Measurements from ENCODE around the gene GNAT1.

The GNAT1 gene

GRCh38 chr3:50182533-50183099, 8.8 kb upstream of the GNAT1 start:
- Histone ChIP-seq H3K27ac (ENCODE audit: low read depth, low read length, severe bottlenecking) (no peak overlapping the region), H3K4me3 (ENCODE audit: extremely low read depth, insufficient read depth, low read length, poor library complexity, severe bottlenecking) (no peak overlapping the region), H3K9me3 (ENCODE audit: control insufficient read depth, low read length) (no peaks in the 10 kb centered on the region), H3K36me3 (ENCODE audit: control insufficient read depth, insufficient read depth, low read length) (peaks cover 7% of the 10 kb centered on the region), H3K4me1 (ENCODE audit: control insufficient read depth, insufficient read depth, low read length, poor library complexity, severe bottlenecking) (peaks cover 4% of the 10 kb centered on the region)
- WGBS, 2 experiments (ENCODE audit: insufficient coverage in 2 of 2) = 96% methylated on average over 10 to 26 of the region's 26 CpGs

GRCh38 chr3:50183755-50184154, 7.7 kb upstream of the GNAT1 start:
- no peak overlapping the region for H3K4me3 ChIP-seq (ENCODE audit: extremely low read depth, insufficient read depth, low read length, poor library complexity, severe bottlenecking)
- peaks cover 7% of the 10 kb centered on the region for H3K36me3 ChIP-seq (ENCODE audit: control insufficient read depth, insufficient read depth, low read length)
- WGBS, 2 experiments (ENCODE audit: insufficient coverage in 2 of 2) = 90 to 91% methylated on average over 6 of the region's 6 CpGs
- H3K9me3 ChIP-seq (ENCODE audit: control insufficient read depth, low read length) = no peaks in the 10 kb centered on the region
- no peak overlapping the region for H3K27ac ChIP-seq (ENCODE audit: low read depth, low read length, severe bottlenecking)
- peaks cover 4% of the 10 kb centered on the region for H3K4me1 ChIP-seq (ENCODE audit: control insufficient read depth, insufficient read depth, low read length, poor library complexity, severe bottlenecking)

GRCh38 chr3:50184242-50184978, 7.0 kb upstream of the GNAT1 start:
- Histone ChIP-seq H3K4me3 (ENCODE audit: extremely low read depth, insufficient read depth, low read length, poor library complexity, severe bottlenecking) (no peak overlapping the region), H3K9me3 (ENCODE audit: control insufficient read depth, low read length) (no peaks in the 10 kb centered on the region), H3K4me1 (ENCODE audit: control insufficient read depth, insufficient read depth, low read length, poor library complexity, severe bottlenecking) (peaks cover 4% of the 10 kb centered on the region), H3K27ac (ENCODE audit: low read depth, low read length, severe bottlenecking) (no peak overlapping the region), H3K36me3 (ENCODE audit: control insufficient read depth, insufficient read depth, low read length) (peaks cover 7% of the 10 kb centered on the region)
- WGBS, 2 experiments (ENCODE audit: insufficient coverage in 2 of 2) = 96% methylated on average over 19 to 20 of the region's 21 CpGs

GRCh38 chr3:50185230-50185629, 6.2 kb upstream of the GNAT1 start:
- H3K4me1 ChIP-seq (ENCODE audit: control insufficient read depth, insufficient read depth, low read length, poor library complexity, severe bottlenecking) = peaks cover 4% of the 10 kb centered on the region
- H3K9me3 ChIP-seq (ENCODE audit: control insufficient read depth, low read length) = no peaks in the 10 kb centered on the region
- no peak overlapping the region for H3K27ac ChIP-seq (ENCODE audit: low read depth, low read length, severe bottlenecking)
- WGBS, 2 experiments (ENCODE audit: insufficient coverage in 2 of 2) = no CpG with 5 or more reads among the region's 4 CpGs
- peaks cover 7% of the 10 kb centered on the region for H3K36me3 ChIP-seq (ENCODE audit: control insufficient read depth, insufficient read depth, low read length)
- no peak overlapping the region for H3K4me3 ChIP-seq (ENCODE audit: extremely low read depth, insufficient read depth, low read length, poor library complexity, severe bottlenecking)

- Histone ChIP-seq H3K4me3 (ENCODE audit: extremely low read depth, insufficient read depth, low read length, poor library complexity, severe bottlenecking) (no peak overlapping the region), H3K36me3 (ENCODE audit: control insufficient read depth, insufficient read depth, low read length) (peaks cover 7% of the 10 kb centered on the region), H3K4me1 (ENCODE audit: control insufficient read depth, insufficient read depth, low read length, poor library complexity, severe bottlenecking) (peaks cover 4% of the 10 kb centered on the region), H3K9me3 (ENCODE audit: control insufficient read depth, low read length) (no peaks in the 10 kb centered on the region), H3K27ac (ENCODE audit: low read depth, low read length, severe bottlenecking) (no peak overlapping the region)
- 89 to 90% methylated on average over 7 to 8 of the region's 10 CpGs for WGBS, 2 experiments (ENCODE audit: insufficient coverage in 2 of 2)
These were observed 5.3 kb upstream of the GNAT1 start for GRCh38 chr3:50186096-50186495.

GRCh38 chr3:50187750-50188149, 3.7 kb upstream of the GNAT1 start:
- no peaks in the 10 kb centered on the region for H3K4me1 ChIP-seq (ENCODE audit: control insufficient read depth, insufficient read depth, low read length, poor library complexity, severe bottlenecking)
- H3K36me3 ChIP-seq (ENCODE audit: control insufficient read depth, insufficient read depth, low read length) = peaks cover 7% of the 10 kb centered on the region
- 87 to 97% methylated on average over 10 to 15 of the region's 19 CpGs for WGBS, 2 experiments (ENCODE audit: insufficient coverage in 2 of 2)
- no peak overlapping the region for H3K27ac ChIP-seq (ENCODE audit: low read depth, low read length, severe bottlenecking)
- H3K4me3 ChIP-seq (ENCODE audit: extremely low read depth, insufficient read depth, low read length, poor library complexity, severe bottlenecking) = no peak overlapping the region
- no peaks in the 10 kb centered on the region for H3K9me3 ChIP-seq (ENCODE audit: control insufficient read depth, low read length)

- Histone ChIP-seq H3K27ac (ENCODE audit: low read depth, low read length, severe bottlenecking) (no peak overlapping the region), H3K36me3 (ENCODE audit: control insufficient read depth, insufficient read depth, low read length) (peaks cover 7% of the 10 kb centered on the region), H3K4me3 (ENCODE audit: extremely low read depth, insufficient read depth, low read length, poor library complexity, severe bottlenecking) (no peak overlapping the region), H3K4me1 (ENCODE audit: control insufficient read depth, insufficient read depth, low read length, poor library complexity, severe bottlenecking) (no peaks in the 10 kb centered on the region), H3K9me3 (ENCODE audit: control insufficient read depth, low read length) (no peaks in the 10 kb centered on the region)
- 47 to 51% methylated on average over 2 to 3 of the region's 5 CpGs for WGBS, 2 experiments (ENCODE audit: insufficient coverage in 2 of 2)
These were observed 2.1 kb upstream of the GNAT1 start for GRCh38 chr3:50189274-50189673.

GRCh38 chr3:50189989-50190388, 1.4 kb upstream of the GNAT1 start:
- H3K27ac ChIP-seq (ENCODE audit: low read depth, low read length, severe bottlenecking) = no peak overlapping the region
- H3K4me3 ChIP-seq (ENCODE audit: extremely low read depth, insufficient read depth, low read length, poor library complexity, severe bottlenecking) = no peak overlapping the region
- H3K36me3 ChIP-seq (ENCODE audit: control insufficient read depth, insufficient read depth, low read length) = peaks cover 7% of the 10 kb centered on the region
- no peaks in the 10 kb centered on the region for H3K4me1 ChIP-seq (ENCODE audit: control insufficient read depth, insufficient read depth, low read length, poor library complexity, severe bottlenecking)
- 92 to 98% methylated on average over 6 to 7 of the region's 7 CpGs for WGBS, 2 experiments (ENCODE audit: insufficient coverage in 2 of 2)
- no peaks in the 10 kb centered on the region for H3K9me3 ChIP-seq (ENCODE audit: control insufficient read depth, low read length)

- 85 to 89% methylated on average over 7 to 8 of the region's 8 CpGs for WGBS, 2 experiments (ENCODE audit: insufficient coverage in 2 of 2)
- Histone ChIP-seq H3K36me3 (ENCODE audit: control insufficient read depth, insufficient read depth, low read length) (no peaks in the 10 kb centered on the region), H3K4me1 (ENCODE audit: control insufficient read depth, insufficient read depth, low read length, poor library complexity, severe bottlenecking) (no peaks in the 10 kb centered on the region), H3K4me3 (ENCODE audit: extremely low read depth, insufficient read depth, low read length, poor library complexity, severe bottlenecking) (no peak overlapping the region), H3K27ac (ENCODE audit: low read depth, low read length, severe bottlenecking) (no peak overlapping the region), H3K9me3 (ENCODE audit: control insufficient read depth, low read length) (no peaks in the 10 kb centered on the region)
These were observed 714 bp downstream of the GNAT1 start for GRCh38 chr3:50192124-50192523.

GRCh38 chr3:50192689-50193141, 1.3 kb downstream of the GNAT1 start:
- no peaks in the 10 kb centered on the region for H3K36me3 ChIP-seq (ENCODE audit: control insufficient read depth, insufficient read depth, low read length)
- WGBS, 2 experiments (ENCODE audit: insufficient coverage in 2 of 2) = 39 to 50% methylated on average over 19 to 20 of the region's 21 CpGs

GRCh38 chr3:50193286-50193685, 1.9 kb downstream of the GNAT1 start:
- no peaks in the 10 kb centered on the region for H3K36me3 ChIP-seq (ENCODE audit: control insufficient read depth, insufficient read depth, low read length)
- H3K9me3 ChIP-seq (ENCODE audit: control insufficient read depth, low read length) = no peaks in the 10 kb centered on the region
- no peaks in the 10 kb centered on the region for H3K4me1 ChIP-seq (ENCODE audit: control insufficient read depth, insufficient read depth, low read length, poor library complexity, severe bottlenecking)
- no peak overlapping the region for H3K27ac ChIP-seq (ENCODE audit: low read depth, low read length, severe bottlenecking)
- H3K4me3 ChIP-seq (ENCODE audit: extremely low read depth, insufficient read depth, low read length, poor library complexity, severe bottlenecking) = no peak overlapping the region
- WGBS, 2 experiments (ENCODE audit: insufficient coverage in 2 of 2) = 94 to 96% methylated on average over 36 of the region's 36 CpGs

More at GRCh38 chr3:50192689-50193141, 1.3 kb downstream of the GNAT1 start:
- Histone ChIP-seq H3K4me3 (ENCODE audit: extremely low read depth, insufficient read depth, low read length, poor library complexity, severe bottlenecking) (no peak overlapping the region), H3K9me3 (ENCODE audit: control insufficient read depth, low read length) (no peaks in the 10 kb centered on the region), H3K4me1 (ENCODE audit: control insufficient read depth, insufficient read depth, low read length, poor library complexity, severe bottlenecking) (no peaks in the 10 kb centered on the region), H3K27ac (ENCODE audit: low read depth, low read length, severe bottlenecking) (no peak overlapping the region)
